IMR-90 (cell line): ENCODE data around the gene PGBD5.

Source experiments
- CEBPB ChIP-seq: IDR thresholded peaks from 2 replicates; pipeline ENCODE4 v1.6.1; 2012; ENCODE audit warnings: low read depth, low read length, improper control_type of control experiment
- CTCF ChIP-seq: conservative IDR thresholded peaks from 2 replicates; pipeline ENCODE4 v1.5.1; 2012; ENCODE audit warnings: mild to moderate bottlenecking, low read depth, low read length, improper control_type of control experiment
- NFE2L2 ChIP-seq: fragments of 150-350 bp; IDR thresholded peaks from 2 replicates; pipeline ENCODE4 v1.6.1; 2016; ENCODE audit warnings: low read depth, mild to moderate bottlenecking, low read length
- POLR2A ChIP-seq: IDR thresholded peaks from 2 replicates; pipeline ENCODE4 v1.6.1; 2012; ENCODE audit warnings: mild to moderate bottlenecking, low read depth, low read length

GRCh38 chr1:230351983-230352382 lies 74.1 kb downstream of the PGBD5 start:
- TF ChIP-seq NFE2L2 = no peak
- no peak for TF ChIP-seq POLR2A
- no peak for TF ChIP-seq CTCF
- TF ChIP-seq CEBPB = no peak
